PC-3 (cell line): ENCODE results near the gene SEPTIN8.

Source experiments
- EZH2 ChIP-seq: fragments of 300-600 bp; sonication (generic); IDR thresholded peaks from one replicate; pipeline ENCODE4 v1.6.1; 2017; ENCODE audit warnings: antibody characterized with exemption, mild to moderate bottlenecking, low read length; ENCODE audit not compliant: unreplicated experiment
- TF ChIP-seq, protein P1 (sequence below): fragments of 300-600 bp; sonication (generic); conservative IDR thresholded peaks from 2 replicates; pipeline ENCODE4 v1.5.1; 2017; ENCODE audit warnings: antibody characterized with exemption, low read depth, mild to moderate bottlenecking, low read length

DNA sequence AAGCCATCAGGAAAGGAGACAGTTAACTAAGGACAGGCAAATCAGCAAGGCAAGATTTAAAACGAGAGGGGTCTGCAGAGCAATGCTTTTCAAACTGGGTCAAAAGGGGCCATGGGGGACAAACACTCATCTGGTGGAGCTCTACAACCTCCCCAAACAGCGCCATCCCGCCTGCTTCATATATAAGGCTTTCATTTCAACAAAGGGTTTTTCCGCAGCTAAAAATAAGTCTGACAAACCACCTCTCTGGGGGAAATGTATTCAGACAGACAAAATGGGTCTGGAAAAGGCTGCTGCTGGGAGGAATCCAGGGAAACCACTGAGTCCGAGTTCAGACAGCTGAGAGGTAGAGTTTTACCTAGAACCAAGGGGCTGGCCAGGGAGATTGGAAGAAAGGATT, 8.3 kb upstream of the SEPTIN8 start:
- TF ChIP-seq, protein P1, sequence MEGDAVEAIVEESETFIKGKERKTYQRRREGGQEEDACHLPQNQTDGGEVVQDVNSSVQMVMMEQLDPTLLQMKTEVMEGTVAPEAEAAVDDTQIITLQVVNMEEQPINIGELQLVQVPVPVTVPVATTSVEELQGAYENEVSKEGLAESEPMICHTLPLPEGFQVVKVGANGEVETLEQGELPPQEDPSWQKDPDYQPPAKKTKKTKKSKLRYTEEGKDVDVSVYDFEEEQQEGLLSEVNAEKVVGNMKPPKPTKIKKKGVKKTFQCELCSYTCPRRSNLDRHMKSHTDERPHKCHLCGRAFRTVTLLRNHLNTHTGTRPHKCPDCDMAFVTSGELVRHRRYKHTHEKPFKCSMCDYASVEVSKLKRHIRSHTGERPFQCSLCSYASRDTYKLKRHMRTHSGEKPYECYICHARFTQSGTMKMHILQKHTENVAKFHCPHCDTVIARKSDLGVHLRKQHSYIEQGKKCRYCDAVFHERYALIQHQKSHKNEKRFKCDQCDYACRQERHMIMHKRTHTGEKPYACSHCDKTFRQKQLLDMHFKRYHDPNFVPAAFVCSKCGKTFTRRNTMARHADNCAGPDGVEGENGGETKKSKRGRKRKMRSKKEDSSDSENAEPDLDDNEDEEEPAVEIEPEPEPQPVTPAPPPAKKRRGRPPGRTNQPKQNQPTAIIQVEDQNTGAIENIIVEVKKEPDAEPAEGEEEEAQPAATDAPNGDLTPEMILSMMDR: no peak
- TF ChIP-seq EZH2: no peak
